ENCODE measurements around the gene SORD.
A peak's percentile ranks its signal among the peaks of the same experiment; 100 is the strongest.
"Not testable (repeated sequence)": the region's sequence is repeated elsewhere in the genome, so short reads cannot be mapped to it uniquely, and the experiment has no call there.

Gene SORD

DNA sequence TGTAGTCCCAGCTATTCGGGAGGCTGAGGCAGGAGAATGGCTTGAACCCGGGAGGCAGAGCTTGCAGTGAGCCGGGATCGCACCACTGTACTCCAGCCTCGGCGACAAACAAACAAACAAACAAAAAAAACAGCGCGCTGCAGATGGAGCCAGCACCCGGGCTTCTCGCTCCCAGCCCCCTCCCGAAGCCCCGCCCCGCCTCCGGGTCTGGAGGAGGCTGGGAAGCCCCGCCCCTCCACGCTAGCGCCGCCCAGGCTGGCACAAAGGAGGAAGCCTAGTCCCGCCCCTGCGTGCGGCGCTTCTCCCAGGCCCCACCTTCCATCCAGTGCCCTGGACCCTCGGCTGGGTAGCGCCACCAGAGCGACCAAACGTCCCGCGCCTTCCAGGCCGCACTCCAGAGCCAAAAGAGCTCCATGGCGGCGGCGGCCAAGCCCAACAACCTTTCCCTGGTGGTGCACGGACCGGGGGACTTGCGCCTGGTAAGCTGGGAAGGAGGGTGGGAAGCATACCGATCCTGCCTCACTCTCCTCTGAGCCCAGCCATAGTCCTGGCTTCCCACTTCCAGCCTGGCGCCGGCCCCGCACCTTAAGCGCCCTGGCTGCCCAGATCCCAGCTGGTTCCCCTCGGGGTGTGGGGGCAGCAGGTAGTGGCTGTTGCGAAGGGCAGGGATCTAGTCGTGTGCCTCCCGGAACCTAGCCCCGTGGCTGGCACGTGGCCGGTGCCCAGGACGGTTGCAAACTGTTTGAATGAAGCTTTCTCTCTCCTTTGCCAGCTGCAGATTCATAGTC lies at the start of gene SORD:
Gene SORD, plus strand, starts transcription at position 325 of the 788 bp plus-strand sequence. Its CDS starts 89 bp downstream, at position 414.
- peak; percentile 96 for DNase-seq (ENCODE audit: low read depth, low spot score)

DNA sequence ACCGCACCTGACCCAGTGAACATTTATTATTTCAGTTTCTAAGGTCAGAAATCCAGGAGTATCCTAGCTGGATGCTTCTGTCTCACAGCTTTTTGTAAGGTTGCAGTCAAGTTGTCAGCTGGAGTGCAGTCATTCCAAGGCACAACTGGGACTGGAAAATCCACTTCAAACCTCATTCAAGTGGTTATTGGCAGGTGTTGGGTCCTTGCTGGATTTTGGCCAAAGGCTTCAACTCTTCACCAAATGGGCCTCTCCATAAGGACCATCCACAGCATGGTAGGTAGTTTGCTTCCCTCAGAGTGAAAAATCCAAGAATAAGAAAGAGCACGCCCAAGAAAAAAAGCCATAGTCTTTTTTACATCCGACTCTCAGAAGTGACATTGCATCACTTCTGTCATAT lies 46.8 kb upstream of the SORD start:
- not testable (repeated sequence) for DNase-seq (ENCODE audit: low read depth, low spot score)

DNA sequence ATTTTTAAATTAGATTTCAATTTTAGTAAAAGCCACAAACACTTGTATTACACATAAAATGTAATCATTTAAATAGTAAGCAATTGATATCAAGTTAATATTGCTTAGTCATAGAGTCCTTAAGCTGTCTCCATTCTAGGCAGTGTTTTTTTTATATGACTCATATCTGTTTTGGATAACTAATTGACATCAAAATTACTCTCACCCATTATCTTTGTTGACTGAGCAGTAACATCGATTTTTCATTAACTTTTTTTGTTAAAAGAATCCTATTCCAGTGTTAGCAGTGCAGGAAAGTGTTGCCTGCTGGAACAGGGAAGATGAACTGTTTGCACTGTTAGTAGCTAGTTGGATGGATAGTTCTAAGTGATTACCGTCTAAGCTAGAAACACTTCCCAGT lies 45.2 kb upstream of the SORD start:
- DNase-seq (ENCODE audit: low read depth, low spot score) = not testable (repeated sequence)

DNA sequence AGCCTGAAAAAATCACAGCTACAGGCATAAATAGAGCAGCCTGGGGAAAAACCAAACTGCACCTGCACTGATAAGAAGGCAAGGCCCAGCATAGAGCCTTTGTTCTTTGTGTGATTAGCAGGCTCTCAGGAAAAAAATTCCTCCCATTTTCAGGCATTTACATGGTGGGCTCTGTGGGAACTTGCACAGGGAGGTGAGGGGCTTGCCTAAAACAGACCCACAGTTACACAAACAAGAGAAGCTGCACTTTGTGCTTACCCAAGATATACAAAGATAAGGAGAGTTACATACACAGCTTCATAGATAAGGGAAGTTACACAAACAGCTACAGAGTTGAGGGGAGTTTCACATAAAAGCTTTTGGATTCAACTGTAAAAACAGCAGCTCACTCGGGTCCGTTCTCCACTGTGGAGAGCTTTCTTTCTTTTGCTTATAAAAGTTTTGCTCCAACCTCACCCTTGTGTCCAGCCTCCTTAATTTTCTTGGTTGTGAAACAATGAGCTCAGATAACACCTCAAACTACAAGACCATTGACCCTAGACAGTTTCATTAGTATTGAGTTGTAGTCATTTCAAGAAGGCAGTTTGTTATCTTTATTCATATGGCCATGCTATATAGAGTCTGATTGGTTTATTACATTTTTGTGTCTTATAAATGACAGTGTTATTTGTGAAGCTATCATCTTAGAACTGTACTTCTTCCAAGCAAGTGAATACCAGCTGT lies 43.2 kb upstream of the SORD start:
- not testable (repeated sequence) for DNase-seq (ENCODE audit: low read depth, low spot score)

DNA sequence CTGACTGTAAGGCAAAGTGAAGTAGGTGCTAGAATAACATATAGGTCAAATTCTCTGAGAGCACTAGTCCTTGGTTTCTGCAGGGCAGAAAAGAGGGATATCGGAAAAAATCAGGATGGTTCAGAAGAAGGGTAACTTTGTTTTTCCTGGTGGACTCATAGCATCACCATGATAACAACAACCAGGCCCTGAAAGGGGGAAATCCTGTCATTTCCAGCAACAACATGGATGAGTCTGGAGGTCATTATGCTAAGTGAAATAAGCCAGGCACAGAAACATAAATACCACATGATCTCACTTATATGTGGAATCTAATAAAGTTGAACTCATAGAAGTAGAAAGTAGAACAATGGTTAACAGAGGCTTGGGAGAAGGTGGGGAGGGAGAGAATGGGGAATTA lies 38.9 kb upstream of the SORD start:
- DNase-seq (ENCODE audit: low read depth, low spot score) = not testable (repeated sequence)

DNA sequence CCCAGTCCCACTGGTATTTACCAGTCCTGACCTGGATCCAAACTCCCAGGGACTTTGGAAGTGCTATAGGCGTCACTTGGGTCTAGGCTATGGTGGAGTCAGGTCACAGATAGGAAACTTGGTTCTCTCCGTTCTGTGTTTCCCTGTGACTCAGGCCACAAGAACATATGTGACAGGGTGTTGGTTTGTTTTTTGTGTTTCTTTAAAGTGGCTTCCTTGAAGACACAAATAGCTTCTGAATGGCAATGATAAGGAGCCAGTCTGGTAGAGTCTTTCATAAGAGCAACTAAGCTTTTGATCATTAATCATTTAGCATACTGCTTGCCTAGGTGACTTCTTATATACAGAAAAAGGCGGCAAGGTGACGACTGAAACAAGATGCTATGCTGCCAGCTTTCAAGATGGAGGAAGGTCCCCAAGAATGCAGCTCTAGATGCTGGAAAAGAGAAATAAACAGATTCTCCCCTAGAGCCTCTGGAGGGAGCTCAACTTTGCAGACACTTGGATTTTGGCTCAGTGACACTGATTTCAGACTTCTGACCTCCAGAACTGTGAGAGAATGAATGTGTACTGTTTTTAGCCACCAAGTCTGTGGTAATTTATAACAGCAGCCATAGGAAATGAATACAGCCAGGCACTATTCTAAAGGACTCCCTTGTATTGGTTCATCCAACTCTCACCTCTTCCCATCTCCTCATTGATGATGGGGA lies 36.5 kb upstream of the SORD start:
- DNase-seq (ENCODE audit: low read depth, low spot score) = not testable (repeated sequence)

DNA sequence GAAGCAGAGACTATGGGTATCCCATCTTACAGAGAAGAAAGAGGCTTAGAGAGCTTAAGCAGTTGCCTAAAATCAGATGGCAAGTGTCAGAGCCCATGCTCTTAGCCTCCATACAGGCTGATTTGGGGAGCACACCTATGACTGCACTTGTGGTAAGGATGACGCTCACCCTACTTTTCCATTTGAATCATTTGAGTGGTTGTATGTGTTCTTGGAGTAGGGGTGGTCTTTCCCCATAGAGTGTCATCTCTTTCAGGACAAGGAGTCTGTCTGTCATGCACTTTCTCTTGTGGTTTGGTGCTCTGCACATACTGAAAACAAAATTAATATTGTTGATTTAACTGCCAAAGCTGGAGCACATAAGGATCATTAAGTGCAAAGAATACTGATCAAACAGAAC lies 35.3 kb upstream of the SORD start:
- not testable (repeated sequence) for DNase-seq (ENCODE audit: low read depth, low spot score)

DNA sequence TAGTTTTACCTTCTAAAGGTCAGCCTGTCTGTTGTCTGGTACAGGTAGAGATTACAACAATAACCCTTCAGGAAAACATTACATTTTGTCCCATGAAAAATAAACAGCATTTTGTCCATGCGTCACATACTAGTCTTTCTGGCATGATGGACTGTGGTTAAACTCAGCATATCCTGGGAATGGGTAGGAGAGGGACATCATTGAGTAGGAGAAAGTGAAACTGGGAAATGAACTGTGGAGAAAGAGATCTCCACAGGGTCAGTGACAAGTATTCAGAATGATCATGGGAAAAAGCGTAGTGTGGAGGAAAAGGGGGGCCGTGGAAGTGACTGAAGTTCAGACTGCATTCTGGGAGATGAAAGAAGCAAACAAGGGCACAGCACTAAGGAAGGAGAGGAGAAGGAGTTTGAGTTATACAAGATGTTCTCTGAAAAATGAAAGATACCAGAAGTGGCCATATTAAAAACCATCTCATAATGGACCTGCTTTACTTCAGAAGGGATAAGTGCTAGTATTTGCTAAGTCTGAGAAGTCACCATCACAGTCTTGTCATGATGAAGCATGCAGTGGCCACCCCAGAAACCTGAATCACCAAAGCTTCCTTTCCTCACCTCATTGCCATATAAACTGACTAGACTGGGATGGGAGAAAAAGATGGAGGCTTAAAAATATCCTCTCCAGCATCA lies 34.7 kb upstream of the SORD start:
- DNase-seq (ENCODE audit: low read depth, low spot score) = not testable (repeated sequence)

DNA sequence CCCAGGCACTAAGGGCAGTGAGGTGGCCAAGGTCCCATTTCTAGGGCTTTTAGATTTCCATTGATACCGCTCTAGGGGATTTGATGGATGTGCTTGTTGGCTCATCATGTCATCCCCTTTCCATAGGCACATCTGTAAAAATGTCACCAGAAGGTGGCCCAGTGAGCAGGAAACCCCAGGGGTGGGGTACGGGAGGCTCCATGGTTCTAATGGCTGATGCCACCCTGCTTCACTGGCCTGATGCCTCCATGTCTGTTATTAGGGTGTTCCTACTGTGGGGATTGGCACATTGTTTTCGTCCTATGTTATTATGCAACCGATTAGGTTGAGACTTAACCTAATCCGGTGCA lies 34.1 kb upstream of the SORD start:
- DNase-seq (ENCODE audit: low read depth, low spot score) = not testable (repeated sequence)

DNA sequence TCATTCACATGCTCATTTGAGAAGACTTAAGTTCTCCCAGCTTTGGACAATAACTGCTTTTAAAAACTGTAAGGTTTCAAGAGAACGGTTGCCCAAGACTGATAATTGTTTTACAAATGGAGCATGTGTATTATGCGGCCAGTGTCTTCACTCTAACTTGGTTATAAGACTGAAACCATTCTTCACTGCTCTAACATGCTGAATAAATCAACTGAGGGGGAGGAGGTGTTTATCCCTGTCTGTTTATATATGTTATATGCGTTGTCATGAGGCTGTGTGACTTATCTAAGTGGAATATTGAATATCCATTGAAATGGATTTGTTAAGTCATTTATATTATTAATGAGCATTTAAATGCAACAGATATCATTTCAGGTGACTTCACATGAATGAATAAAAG lies 25.4 kb upstream of the SORD start:
- DNase-seq (ENCODE audit: low read depth, low spot score) = not testable (repeated sequence)

DNA sequence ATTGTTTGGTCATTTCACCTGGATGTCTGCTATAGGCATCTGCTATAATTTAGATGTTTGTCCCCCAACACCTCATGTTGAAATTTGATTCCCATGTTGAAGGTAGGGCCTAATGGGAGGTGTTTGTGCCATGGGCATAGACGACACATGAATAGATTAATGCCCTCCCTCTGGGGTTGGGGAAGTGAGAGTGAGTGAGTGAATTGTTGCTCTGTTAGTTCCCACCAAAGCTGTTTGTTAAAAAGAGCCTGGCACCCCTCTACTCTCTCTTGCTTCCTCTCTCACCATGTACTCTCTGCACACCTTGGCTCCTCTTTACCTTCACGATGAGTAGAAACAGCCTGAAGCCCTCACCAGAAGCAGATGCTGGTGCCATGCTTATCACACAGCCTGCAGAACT lies 23.9 kb upstream of the SORD start:
- DNase-seq (ENCODE audit: low read depth, low spot score) = no peak

DNA sequence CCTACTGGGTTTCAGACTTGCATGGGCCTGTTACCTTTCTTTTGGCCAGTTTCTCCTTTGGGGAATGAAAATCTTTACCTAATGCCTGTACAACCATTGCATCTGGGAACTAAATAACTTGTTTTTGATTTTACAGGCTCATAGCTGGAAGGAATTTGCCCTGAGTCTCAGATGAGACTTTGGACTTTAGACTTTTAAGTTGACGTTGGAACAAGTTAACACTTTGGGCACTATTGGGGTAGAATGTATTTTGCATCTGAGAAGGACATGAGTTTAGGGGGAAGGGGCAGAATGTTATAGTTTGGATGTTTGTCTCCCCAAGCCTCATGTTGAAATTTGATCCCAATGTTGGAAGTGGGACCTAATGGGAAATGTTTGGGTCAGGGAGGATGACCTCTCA lies 21.8 kb upstream of the SORD start:
- not testable (repeated sequence) for DNase-seq (ENCODE audit: low read depth, low spot score)

DNA sequence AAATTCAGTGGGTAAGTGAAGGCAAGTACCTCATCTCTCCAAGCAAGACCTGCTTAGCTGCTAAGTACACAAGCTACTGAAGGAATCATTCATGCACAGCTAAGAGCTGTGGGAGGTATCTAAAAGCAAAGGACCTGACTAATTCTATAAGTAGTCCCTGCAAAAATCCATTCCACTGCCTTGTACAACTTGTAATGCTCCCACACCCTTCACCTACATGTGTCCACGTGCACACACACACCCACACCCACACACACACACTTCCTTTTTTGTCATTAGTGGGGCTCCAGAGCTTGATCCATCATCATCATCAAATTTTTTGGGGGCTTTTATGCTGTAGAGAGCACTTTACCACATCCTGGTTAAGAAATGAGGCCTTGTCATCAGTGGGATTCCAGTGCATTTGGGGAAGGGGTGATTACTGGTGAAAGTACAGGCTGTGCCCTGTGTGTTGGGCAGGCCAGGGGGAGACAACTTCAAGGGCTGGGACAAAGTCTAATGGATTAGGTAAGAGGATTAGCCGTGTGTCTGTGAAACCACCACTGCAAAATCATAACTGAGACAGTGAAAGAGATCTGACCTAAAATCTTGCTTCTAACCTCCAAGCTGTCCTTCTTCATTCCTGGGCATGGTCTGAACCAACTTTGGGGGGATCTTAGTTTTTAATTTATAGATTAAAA lies 19.1 kb upstream of the SORD start:
- DNase-seq (ENCODE audit: low read depth, low spot score) = not testable (repeated sequence)

DNA sequence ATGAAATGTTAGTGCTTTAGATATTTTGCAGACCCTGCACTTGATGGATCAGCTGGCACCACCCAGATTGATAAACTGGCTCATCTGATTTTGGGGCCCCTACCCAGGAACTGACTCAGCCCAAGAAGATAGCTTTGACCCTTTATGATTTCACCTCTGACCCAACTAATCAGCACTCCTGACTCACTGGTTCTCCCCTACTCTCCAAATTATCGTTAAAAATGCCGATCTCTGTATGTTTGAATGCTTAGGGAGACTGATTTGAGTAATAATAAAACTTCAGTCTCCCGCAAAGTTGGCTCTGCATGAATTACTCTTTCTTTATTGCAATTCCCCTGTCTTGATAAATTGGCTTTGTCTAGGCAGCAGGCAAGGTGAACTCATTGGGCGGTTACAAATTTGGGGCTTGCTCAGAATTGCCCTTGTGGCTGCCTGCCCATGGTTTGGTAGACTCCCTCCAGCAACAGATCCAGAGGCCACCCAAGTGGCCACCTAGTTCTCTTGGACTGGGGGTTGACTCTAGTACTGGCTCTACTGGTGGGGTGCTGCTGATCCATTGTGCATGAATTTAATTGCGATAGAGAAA lies 18.3 kb upstream of the SORD start:
- not testable (repeated sequence) for DNase-seq (ENCODE audit: low read depth, low spot score)

DNA sequence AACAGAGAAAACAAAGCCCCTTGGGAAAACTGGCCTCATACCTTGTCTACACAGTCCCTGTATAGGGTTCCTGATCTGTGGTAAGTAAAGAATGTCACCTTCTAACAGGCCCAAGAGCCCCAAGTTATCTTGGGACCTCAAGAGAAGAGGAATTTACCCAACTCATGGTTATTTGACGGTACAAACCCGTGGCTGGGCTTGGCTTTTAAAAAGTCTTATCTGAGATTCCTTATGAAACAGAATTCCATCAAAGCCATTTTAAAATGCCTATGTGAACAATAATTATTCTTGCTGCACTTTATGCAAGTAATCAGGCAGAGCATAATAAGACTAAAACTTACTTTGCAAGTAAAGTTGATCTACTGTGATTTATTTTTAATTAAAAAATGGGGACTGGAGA lies 13.9 kb upstream of the SORD start:
- no peak for DNase-seq (ENCODE audit: low read depth, low spot score)

DNA sequence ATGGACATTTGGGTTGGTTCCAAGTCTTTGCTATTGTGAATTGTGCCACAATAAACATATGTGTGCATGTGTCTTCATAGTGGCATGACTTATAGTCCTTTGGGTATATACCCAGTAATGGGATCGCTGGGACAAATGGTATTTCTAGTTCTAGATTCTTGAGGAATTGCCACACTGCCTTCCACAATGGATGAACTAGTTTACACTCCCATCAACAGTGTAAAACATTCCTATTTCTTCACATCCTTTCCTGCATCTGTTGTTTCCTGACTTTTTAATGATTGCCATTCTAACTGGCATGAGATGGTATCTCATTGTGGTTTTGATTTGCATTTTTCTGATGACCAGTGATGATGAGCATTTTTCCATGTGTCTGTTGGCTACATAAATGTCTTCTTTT lies 7.9 kb upstream of the SORD start:
- DNase-seq (ENCODE audit: low read depth, low spot score) = not testable (repeated sequence)

DNA sequence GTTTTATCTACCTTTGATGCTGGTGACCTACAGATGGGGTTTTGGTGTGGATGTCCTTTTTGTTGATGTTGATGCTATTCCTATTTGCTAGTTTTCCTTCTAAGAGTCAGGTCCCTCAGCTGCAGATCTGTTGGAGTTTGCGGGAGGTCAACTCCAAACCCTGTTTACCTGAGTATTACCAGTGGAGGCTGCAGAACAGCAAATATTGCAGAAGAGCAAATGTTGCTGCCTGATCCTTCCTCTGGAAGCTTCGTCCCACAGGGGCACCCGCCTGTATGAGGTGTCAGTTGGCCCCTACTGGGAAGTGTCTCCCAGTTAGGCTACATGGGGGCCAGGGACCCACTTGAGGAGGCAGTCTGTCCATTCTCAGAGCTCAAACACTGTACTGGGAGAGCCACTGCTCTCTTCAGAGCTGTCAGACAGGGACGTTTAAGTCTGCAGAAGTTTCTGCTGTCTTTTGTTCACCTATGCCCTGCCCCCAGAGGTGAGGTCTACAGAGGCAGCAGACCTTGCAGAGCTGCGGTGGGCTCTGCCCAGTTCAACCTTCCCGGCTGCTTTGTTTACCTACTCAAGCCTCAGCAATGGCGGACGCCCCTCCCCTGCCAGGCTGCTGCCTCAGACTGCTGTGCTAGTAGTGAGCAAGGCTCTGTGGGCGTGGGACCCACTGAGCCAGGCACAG lies 2.6 kb upstream of the SORD start:
- DNase-seq (ENCODE audit: low read depth, low spot score) = not testable (repeated sequence)

DNA sequence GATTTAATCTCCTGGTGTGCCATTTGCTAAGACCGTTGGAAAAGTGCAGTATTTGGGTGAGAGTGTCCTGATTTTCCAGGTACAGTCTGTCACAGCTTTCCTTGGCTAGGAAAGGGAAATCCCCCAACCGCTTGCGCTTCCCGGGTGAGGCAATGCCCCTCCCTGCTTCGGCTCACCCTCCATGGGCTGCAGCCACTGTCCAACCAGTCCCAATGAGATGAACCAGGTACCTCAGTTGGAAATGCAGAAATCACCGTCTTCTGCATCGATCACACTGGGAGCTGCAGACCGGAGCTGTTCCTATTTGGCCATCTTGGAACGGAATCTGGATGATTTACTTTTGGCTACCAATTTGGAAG lies 2.1 kb upstream of the SORD start:
- DNase-seq (ENCODE audit: low read depth, low spot score) = not testable (repeated sequence)

DNA sequence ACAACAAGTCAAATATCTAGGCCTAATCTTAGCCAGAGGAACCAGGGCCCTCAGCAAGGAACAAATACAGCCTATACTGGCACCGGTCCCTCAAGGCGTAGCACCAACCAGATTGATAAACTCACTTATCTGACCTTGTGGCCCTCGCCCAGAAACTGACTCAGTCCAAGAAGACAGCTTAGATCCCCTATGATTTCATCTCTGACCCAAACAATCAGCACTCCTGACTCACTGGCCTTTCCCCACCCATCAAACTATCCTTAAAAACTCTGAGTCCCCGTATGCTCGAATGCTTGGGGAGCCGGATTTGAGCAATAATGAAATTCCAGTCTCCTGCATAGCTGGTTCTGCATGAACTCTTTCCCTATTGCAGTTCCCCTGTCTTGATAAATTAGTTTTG lies 1.6 kb upstream of the SORD start:
- DNase-seq (ENCODE audit: low read depth, low spot score) = no peak

DNA sequence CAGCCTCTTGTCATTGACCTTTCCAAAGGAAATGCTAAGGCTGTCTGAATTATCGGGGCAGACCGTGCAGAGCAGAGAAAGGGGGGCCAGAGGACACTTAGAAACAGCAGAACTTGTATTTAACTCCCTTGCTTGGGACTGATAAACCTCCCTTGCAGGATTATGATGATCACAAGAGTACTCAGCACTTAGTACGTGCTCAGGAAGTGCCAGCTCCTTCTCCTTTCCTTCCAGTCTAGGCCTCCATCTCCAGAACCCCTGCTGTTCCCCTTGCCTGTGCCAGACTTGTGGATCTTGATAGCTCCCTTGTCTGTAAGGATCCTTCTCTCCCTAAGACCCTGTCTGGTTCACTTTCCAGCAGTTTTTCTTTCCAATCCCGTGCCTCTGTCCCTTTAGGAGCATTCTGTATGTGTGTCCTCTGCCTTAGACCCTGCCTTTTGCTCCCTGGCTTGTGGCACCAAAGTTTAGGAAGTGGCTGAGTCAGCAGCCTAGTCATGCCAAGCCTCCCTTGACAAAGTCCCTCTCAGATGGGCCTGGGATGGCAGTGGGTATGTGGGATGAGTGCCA lies 747 bp downstream of the SORD start:
- peak; percentile 26 for DNase-seq (ENCODE audit: low read depth, low spot score)

Measured in astrocyte of the hippocampus (primary cell).